Fibroblast of lung (primary cell): ENCODE measurements around the gene ELFN2.

Source experiments
- EZH2 ChIP-seq: IDR thresholded peaks from 2 replicates; pipeline ENCODE4 v1.5.1; 2012; ENCODE audit warnings: low read length, control low read depth, mild to moderate bottlenecking; ENCODE audit errors: missing control alignments
- TF ChIP-seq, protein P1 (sequence below), 2 donors: IDR thresholded peaks in 1 of 2; conservative IDR thresholded peaks in 1 of 2; 1 replicate in 1 of 2; 2 replicates in 1 of 2; pipeline ENCODE4 v1.5.1; 2011 to 2012; ENCODE audit warnings: low read length in 2 of 2, control low read depth in 1 of 2, inconsistent platforms in 1 of 2, low read depth in 1 of 2, mild to moderate bottlenecking in 1 of 2

- TF ChIP-seq, protein P1, sequence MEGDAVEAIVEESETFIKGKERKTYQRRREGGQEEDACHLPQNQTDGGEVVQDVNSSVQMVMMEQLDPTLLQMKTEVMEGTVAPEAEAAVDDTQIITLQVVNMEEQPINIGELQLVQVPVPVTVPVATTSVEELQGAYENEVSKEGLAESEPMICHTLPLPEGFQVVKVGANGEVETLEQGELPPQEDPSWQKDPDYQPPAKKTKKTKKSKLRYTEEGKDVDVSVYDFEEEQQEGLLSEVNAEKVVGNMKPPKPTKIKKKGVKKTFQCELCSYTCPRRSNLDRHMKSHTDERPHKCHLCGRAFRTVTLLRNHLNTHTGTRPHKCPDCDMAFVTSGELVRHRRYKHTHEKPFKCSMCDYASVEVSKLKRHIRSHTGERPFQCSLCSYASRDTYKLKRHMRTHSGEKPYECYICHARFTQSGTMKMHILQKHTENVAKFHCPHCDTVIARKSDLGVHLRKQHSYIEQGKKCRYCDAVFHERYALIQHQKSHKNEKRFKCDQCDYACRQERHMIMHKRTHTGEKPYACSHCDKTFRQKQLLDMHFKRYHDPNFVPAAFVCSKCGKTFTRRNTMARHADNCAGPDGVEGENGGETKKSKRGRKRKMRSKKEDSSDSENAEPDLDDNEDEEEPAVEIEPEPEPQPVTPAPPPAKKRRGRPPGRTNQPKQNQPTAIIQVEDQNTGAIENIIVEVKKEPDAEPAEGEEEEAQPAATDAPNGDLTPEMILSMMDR (conservative IDR thresholded peaks at IDR 0.05 in 1 of 2, IDR thresholded peaks at IDR 0.05 in 1 of 2; ENCODE audit: low read depth in 1 of 2, low read length in 2 of 2) = no peak
- TF ChIP-seq EZH2 = no peak
Measured at GRCh38 chr22:37404091-37404490, 23.2 kb downstream of the ELFN2 start.
